Hepatocyte (in vitro differentiated cells): ENCODE data around the gene EBF4. TPM values are rescaled to one million over a fixed set of nuclear protein-coding genes. Genes with fewer than 3 reads are reported as not detected.

Source experiments
- DNase-seq: peaks from one replicate; pipeline ENCODE4 v3.0.0-alpha.2; 2016; ENCODE audit warnings: low spot score
- H2AFZ ChIP-seq: fragments of 200-600 bp; sonication (generic); 2 replicates; pipeline ENCODE4 v1.6.0; 2016; ENCODE audit warnings: antibody characterized with exemption, mild to moderate bottlenecking
- H3K27ac ChIP-seq: fragments of 200-600 bp; sonication (generic); 2 replicates; pipeline ENCODE4 v1.5.1; 2016; ENCODE audit warnings: mild to moderate bottlenecking
- H3K27me3 ChIP-seq: fragments of 200-600 bp; sonication (generic); 2 replicates; pipeline ENCODE4 v1.6.1; 2016
- H3K36me3 ChIP-seq: fragments of 200-600 bp; sonication (generic); replicated peaks from 2 replicates; pipeline ENCODE4 v1.5.1; 2016; ENCODE audit warnings: low read depth; ENCODE audit not compliant: insufficient read depth
- H3K4me1 ChIP-seq: fragments of 200-600 bp; sonication (generic); 2 replicates; pipeline ENCODE4 v1.5.1; 2016; ENCODE audit warnings: mild to moderate bottlenecking, moderate library complexity; ENCODE audit not compliant: insufficient read depth
- H3K4me2 ChIP-seq: fragments of 200-600 bp; sonication (generic); 2 replicates; pipeline ENCODE4 v1.6.0; 2016
- H3K4me3 ChIP-seq: fragments of 200-600 bp; sonication (generic); 2 replicates; pipeline ENCODE4 v1.5.1; 2016; ENCODE audit warnings: mild to moderate bottlenecking
- H3K79me2 ChIP-seq: fragments of 200-600 bp; sonication (generic); 2 replicates; pipeline ENCODE4 v1.6.0; 2017; ENCODE audit warnings: mild to moderate bottlenecking
- H3K9me2 ChIP-seq: fragments of 200-600 bp; sonication (generic); replicated peaks from 2 replicates; pipeline ENCODE4 v1.6.0; 2017; ENCODE audit warnings: mild to moderate bottlenecking; ENCODE audit not compliant: insufficient read depth
- H3K9me3 ChIP-seq: fragments of 200-600 bp; sonication (generic); 2 replicates; pipeline ENCODE4 v1.5.1; 2016; ENCODE audit warnings: low read depth, mild to moderate bottlenecking
- H4K20me1 ChIP-seq: fragments of 200-600 bp; sonication (generic); 2 replicates; pipeline ENCODE4 v1.6.0; 2016; ENCODE audit warnings: mild to moderate bottlenecking; ENCODE audit not compliant: insufficient read depth, poor library complexity, severe bottlenecking
- CTCF ChIP-seq: fragments of 200-600 bp; sonication (generic); IDR thresholded peaks from 2 replicates; pipeline ENCODE4 v1.5.1; 2016; ENCODE audit warnings: antibody characterized with exemption, mild to moderate bottlenecking; ENCODE audit not compliant: poor library complexity
- EZH2 ChIP-seq: fragments of 200-600 bp; sonication (generic); IDR thresholded peaks from 2 replicates; pipeline ENCODE4 v1.6.1; 2016; ENCODE audit warnings: antibody characterized with exemption, mild to moderate bottlenecking, borderline replicate concordance
- EZH2phosphoT487 ChIP-seq: fragments of 200-600 bp; sonication (generic); IDR thresholded peaks from one replicate; pipeline ENCODE4 v1.6.1; 2018; ENCODE audit warnings: antibody characterized with exemption, mild to moderate bottlenecking, low read depth, moderate library complexity; ENCODE audit not compliant: unreplicated experiment, severe bottlenecking
- WGBS: methylation state at CpG from one replicate; pipeline ENCODE4 v1.1.6; 2016; ENCODE audit warnings: low lambda C conversion rate; ENCODE audit errors: missing lambda C conversion rate; 5-methylcytosine and 5-hydroxymethylcytosine counted together
- polyA plus RNA-seq: library from polyadenylated mRNA; unstranded; fragments of >200 nt; fragmentation: Nextera tagmentation; extraction: Ambion mirVana; gene quantifications from 2 replicates; pipeline ENCODE4 v1.2.1, GENCODE V29; 2016
- total RNA-seq: library from RNA; depleted of rRNA; stranded (reverse); fragments of >200 nt; gene quantifications from 2 replicates; pipeline ENCODE4 v1.2.3, GENCODE V29; 2014

EBF4 gene
- total and polyA plus RNA-seq, 2 experiments from 2014 or later, result 10.7 to 17.9 TPM

- WGBS, result 13% methylated on average over 13 of the region's 13 CpGs
- no peak for DNase-seq
- Histone ChIP-seq H3K9me3 (no peaks in the 10 kb centered on the region), H3K27ac (peak overlapping the region; percentile 89), H3K4me2 (peak overlapping the region; percentile 81), H3K36me3 (no peaks in the 10 kb centered on the region), H3K79me2 (no peaks in the 10 kb centered on the region), H3K4me3 (no peak overlapping the region), H3K4me1 (peaks cover 3% of the 10 kb centered on the region), H3K27me3 (peaks cover 66% of the 10 kb centered on the region), H4K20me1 (no peaks in the 10 kb centered on the region), H2AFZ (peak overlapping the region; percentile 94), H3K9me2 (no peaks in the 10 kb centered on the region)
- no peak for TF ChIP-seq EZH2
- TF ChIP-seq EZH2phosphoT487, result no peak
- TF ChIP-seq CTCF, result no peak
Observed at GRCh38 chr20:2801286-2801728, 108.7 kb downstream of the EBF4 start.

- no peaks in the 10 kb centered on the region for H3K79me2 ChIP-seq
- H3K4me1 ChIP-seq, result peaks cover 3% of the 10 kb centered on the region
- TF ChIP-seq CTCF (no peak), EZH2 (no peak), EZH2phosphoT487 (no peak)
- no peak overlapping the region for H2AFZ ChIP-seq
- peak overlapping the region; percentile 44 for H3K4me2 ChIP-seq
- DNase-seq, result no peak
- peaks cover 82% of the 10 kb centered on the region for H3K27me3 ChIP-seq
- no peak overlapping the region for H3K4me3 ChIP-seq
- H3K9me2 ChIP-seq, result no peaks in the 10 kb centered on the region
- 57% methylated on average over 16 of the region's 16 CpGs for WGBS
- H3K36me3 ChIP-seq, result no peaks in the 10 kb centered on the region
- H3K9me3 ChIP-seq, result no peaks in the 10 kb centered on the region
- H3K27ac ChIP-seq, result no peak overlapping the region
- H4K20me1 ChIP-seq, result no peaks in the 10 kb centered on the region
Observed at GRCh38 chr20:2804041-2804828, 111.7 kb downstream of the EBF4 start.

- WGBS, result 38% methylated on average over 40 of the region's 49 CpGs
- H3K9me2 ChIP-seq, result no peaks in the 10 kb centered on the region
- peak overlapping the region; percentile 44 for H3K4me2 ChIP-seq
- no peaks in the 10 kb centered on the region for H3K36me3 ChIP-seq
- H3K27me3 ChIP-seq, result peaks cover 74% of the 10 kb centered on the region
- no peak overlapping the region for H3K4me3 ChIP-seq
- no peaks in the 10 kb centered on the region for H4K20me1 ChIP-seq
- no peak overlapping the region for H3K27ac ChIP-seq
- no peak overlapping the region for H2AFZ ChIP-seq
- DNase-seq, result no peak
- no peak for TF ChIP-seq EZH2
- TF ChIP-seq EZH2phosphoT487, result no peak
- TF ChIP-seq CTCF, result no peak
- H3K79me2 ChIP-seq, result no peaks in the 10 kb centered on the region
- H3K4me1 ChIP-seq, result peaks cover under 1% of the 10 kb centered on the region
- no peaks in the 10 kb centered on the region for H3K9me3 ChIP-seq
Observed at GRCh38 chr20:2804852-2805688, 112.5 kb downstream of the EBF4 start.
